Jurkat, Clone E6-1 (cell line): ENCODE data around the gene SYNPO.

Experiments
- DNase-seq: peaks from one replicate; pipeline ENCODE4 v3.0.0-alpha.2; 2011; ENCODE audit warnings: low read depth, low spot score
- H3K4me3 ChIP-seq: 2 replicates; pipeline ENCODE4 v1.5.1; 2011; ENCODE audit warnings: mild to moderate bottlenecking, low read length, control low read depth, moderate library complexity

The SYNPO gene

DNA sequence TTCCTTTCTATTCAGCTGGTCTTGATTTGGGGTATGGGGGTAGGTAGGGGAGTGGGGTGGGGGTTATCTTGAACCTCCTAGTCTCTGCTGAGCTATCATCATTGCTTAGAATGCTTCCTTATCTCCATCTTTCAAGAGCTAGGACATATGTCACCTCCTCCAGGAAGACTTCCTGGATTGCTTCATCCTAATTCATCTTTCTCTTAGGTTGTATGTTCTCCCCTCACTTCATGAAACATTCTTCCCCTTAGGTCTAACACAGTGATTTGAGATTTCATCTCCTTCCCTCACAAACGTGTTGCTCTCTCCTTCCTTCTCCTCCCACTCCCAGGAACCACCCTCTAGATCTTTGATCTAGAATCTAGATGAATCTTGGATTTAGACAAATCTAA lies 2.4 kb upstream of the SYNPO start:
- no peak for DNase-seq
- H3K4me3 ChIP-seq: no peak overlapping the region

DNA sequence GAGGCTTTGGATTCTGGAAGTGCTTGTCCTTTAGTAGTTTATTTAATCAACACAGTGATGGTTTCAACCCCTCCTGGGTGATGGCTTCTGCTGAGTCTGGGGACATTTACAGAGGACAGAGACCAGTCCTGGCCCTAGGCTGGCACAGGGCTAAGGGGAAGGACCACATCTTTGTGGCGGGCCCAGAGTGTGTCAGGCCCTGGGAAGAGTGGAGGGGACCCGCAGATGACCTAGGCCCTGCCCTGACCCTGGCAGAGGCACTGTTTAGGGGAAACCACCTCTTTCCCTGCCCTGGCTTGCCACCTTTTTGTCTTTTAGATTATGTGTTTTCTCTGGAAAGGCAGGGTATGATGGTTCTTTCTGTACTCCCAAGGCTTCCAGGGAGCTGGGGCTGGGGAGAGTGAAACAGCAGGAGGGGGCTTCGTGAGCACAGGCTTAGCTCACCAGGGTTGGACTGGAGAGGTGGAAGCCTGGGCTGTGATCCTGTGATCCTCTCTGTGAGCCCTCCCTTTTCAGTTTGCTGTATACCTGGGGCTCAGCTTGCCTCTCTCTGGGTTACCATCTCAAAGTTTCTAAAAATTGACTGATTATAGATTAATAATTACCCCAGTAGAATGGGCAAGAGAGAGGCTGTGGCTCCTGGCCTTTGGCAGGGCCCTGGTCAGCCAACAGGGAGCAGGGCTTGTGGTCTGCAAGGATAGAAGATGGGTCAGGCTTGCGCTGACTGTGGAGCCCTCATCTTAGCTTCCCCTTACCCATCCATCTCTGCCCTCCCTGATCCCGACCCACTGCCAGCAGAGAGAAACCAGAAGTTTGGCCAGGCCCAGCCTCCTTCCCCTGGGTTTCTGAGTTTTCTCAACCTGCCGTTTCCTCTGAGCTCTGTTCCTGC lies 1.7 kb upstream of the SYNPO start:
- no peak overlapping the region for H3K4me3 ChIP-seq
- DNase-seq: no peak

DNA sequence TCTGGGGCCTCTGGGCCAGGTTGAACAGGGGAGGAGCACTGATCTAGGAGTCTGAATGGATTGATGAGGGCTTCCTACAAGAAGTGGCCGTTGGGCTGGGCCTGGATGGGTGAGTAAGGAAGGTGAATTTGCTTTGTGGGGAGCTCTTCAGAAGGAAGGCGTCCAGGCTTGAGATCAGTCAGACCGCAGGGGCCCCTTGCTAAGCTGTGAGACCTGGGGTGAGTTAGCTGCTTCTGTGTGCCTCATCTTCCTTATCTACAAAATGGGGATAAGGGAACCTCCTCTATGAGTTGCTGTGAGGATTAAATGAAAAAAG lies 1.1 kb upstream of the SYNPO start:
- DNase-seq: no peak
- no peak overlapping the region for H3K4me3 ChIP-seq

DNA sequence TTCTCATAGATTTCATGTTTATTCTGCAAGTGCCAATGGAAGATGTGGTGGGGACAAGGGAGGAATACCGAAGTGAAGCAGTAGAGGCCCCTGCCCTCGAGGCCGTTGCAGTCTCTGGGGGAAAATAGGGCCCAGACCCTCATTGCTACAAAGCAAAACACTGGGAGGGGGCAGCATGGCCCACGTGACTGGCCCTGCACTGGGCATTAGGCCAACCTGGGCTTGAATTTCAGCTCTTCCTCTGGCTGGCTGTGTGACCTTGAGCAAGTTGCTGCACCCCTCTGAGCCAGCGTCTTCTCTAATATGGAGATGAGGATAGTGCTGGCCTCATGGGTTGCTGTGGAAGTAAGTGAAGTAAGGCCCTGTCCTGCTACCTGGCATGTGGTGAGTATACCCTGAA lies 709 bp upstream of the SYNPO start:
- DNase-seq: no peak
- H3K4me3 ChIP-seq: no peak overlapping the region

DNA sequence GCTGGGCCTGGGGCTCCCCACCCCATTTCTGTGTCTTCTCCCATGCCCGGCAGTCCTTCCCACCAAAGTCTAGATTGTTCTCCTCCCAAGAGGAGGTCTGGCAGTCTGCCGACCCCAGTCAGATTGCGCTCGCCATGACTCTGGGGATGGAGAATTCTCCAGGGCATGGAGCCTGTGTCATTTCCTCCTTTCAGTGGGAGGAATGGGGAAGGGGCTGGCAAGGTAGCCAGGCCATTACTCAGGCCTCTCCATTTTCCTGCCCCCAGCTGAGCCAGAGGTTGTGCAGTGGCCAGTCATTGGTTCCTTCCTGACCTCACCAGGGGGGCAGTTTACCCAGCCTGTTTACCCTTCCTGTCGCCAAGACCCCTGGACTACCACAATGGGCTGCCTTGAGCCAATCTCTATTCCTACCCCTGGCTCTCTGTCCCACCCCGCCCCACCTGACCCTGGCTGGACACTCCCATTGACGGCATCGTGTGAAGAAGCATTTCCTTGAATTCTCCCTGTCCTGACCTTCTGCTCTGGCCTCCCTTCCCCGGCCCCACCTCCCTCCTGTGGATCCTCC lies 628 bp downstream of the SYNPO start:
- H3K4me3 ChIP-seq: no peak overlapping the region
- no peak for DNase-seq

DNA sequence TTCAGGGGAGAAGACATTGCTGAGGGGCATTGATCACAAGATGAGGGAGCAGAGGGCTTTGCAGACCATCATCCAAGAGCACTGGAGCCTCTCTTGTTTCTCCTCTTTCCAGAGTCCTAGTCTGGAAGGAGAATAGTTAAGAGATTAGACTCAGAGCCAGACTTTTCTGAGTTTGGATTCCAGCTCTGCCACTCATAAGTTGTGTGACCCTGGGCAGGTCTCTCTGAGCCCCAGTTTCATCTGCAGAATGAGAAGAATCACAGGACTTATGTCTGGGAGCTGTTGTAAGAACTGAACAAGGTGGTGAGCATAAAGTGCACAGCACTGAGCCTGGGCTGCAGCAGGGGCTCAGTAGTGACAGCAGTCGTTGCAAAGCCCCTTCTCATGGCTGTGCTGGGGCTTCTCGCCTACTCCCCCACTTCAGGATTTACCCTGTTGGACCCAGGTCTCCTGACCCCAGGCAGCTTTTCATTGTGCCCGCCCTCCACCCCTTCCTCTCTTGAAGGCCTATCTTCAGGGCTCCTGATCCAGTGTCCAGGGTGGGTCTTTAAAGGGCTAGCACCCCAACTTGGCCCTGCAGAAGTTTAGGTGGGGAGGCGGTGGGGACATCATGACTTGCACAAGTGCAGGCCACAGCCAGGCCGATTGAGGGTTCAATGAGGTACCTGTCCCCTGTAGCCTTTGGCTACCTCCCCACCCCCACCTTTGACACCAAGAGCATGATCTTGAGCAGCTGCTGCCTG lies 1.5 kb downstream of the SYNPO start:
- H3K4me3 ChIP-seq: no peak overlapping the region
- DNase-seq: no peak

DNA sequence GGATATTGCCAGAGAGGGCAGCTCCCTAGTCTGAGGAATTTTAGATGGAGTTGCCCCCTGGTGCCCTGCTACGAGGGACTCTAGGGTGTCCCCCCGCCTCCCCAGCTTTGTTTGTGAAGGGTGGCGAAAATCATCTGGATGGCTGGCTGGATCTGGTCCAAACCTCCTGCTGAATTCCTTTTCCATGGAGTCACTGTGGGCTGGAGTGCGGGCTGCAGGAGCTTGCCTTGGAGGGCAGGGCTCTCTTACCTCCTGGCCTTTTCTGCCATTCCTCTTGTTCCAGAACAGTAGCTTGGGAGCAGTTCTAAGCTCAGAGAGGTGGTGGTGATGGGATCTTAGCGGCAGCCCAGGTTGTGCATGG lies 2.1 kb downstream of the SYNPO start:
- no peak for DNase-seq
- H3K4me3 ChIP-seq: no peak overlapping the region

DNA sequence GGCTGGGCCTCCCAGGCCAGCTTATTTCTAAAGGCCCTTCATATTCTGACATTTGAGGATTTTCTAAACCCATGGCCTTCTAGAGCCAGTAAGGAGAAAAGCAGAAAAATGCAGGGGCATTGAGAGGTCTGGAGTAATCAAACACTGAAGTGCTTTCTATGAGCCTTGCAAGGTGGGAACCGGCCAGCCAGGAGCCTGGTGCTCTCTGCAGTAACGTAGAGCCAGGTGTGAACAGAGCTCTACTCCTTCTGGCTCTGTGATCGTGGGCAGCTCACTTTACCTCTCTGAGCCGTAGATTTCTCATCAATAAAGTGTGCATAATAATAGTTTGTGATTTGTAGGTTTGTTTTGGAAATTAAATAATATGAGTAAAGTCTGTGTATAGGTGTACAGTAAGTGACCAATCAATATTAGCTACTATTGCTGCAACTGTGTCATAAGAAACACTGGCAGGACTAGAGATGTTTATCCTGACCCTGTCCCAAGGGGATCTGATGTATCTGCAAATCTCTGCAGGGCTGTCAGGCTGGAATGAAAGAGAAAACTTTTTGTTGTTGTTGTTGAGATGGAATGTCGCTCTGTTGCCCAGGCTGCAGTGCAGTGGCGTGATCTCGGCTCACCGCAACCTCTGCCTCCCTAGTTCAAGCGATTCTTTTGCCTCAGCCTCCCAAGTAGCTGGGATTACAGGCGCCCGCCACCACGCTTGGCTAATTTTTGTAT lies 2.7 kb downstream of the SYNPO start:
- no peak overlapping the region for H3K4me3 ChIP-seq

DNA sequence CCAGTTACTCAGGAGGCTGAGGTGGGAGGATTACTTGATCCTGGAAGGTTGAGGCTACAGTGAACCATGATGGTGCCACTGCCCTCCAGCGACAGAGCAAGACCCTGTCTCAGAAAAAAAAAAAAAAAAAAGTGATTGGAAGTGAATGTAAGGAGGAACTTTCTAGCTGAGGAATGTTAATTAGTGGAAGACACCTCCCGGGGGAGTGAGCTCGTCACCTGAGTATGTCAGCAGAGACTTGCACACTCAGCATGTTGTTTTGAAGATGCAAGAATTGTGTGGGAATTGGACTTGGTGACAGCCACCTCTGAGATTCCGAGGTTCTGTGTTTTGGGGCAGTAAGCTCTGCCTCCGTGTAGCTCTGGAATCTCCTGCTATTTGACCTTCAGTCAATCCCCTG lies 3.6 kb downstream of the SYNPO start:
- H3K4me3 ChIP-seq: no peak overlapping the region

More for the DNA sequence above, 2.7 kb downstream of the SYNPO start:
- DNase-seq: no peak

DNA sequence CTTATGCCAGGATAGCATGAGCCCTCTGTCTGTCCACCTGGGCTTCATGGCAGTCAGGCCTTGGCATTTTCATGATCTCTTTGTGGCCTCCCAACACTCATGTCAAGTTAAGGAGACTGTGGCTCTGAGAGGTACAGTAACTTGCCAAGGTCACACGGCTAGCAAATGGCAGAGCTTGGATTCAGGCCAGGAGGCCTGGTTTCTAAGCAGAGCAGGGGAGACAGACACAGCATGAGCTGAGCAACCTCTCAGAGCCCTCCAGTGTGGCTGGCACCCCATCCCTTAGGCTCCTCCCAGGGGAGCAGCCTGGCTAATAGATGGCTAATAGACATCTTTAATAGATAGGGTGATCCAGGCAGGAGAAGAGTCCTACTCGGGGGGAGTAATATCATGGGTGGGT lies 4.1 kb downstream of the SYNPO start:
- no peak for DNase-seq
- no peak overlapping the region for H3K4me3 ChIP-seq

More for the DNA sequence above, 3.6 kb downstream of the SYNPO start:
- no peak for DNase-seq

DNA sequence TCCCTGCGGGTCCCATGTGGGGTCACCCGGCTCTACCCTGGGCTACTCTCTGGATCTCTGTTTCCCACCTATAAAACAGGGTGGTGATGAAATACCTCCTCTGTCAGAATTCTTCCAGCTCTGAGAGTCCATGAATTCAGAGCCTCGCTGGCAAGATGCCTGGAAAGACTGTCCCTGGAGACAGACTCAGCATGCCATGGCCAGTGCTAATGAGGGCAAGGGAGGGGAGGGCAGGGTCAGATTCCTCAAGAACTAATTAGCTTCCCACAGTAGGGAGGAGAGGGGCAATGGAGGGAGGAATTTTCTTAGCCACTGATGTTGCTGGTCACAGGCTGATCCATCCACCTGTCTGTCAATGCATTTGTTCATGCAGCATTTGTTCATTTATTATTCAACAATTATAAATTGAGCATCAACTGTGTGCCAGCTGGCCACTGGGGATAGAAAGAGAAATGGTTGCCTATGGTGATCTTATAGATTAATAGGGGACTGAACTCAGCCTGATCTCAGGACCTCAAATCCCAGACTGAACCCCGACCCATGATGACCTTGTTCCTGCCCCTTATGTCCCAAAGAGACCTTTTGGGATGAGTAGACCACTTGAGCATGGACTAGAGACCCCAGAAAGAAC lies 4.7 kb downstream of the SYNPO start:
- DNase-seq: no peak
- H3K4me3 ChIP-seq: no peak overlapping the region

DNA sequence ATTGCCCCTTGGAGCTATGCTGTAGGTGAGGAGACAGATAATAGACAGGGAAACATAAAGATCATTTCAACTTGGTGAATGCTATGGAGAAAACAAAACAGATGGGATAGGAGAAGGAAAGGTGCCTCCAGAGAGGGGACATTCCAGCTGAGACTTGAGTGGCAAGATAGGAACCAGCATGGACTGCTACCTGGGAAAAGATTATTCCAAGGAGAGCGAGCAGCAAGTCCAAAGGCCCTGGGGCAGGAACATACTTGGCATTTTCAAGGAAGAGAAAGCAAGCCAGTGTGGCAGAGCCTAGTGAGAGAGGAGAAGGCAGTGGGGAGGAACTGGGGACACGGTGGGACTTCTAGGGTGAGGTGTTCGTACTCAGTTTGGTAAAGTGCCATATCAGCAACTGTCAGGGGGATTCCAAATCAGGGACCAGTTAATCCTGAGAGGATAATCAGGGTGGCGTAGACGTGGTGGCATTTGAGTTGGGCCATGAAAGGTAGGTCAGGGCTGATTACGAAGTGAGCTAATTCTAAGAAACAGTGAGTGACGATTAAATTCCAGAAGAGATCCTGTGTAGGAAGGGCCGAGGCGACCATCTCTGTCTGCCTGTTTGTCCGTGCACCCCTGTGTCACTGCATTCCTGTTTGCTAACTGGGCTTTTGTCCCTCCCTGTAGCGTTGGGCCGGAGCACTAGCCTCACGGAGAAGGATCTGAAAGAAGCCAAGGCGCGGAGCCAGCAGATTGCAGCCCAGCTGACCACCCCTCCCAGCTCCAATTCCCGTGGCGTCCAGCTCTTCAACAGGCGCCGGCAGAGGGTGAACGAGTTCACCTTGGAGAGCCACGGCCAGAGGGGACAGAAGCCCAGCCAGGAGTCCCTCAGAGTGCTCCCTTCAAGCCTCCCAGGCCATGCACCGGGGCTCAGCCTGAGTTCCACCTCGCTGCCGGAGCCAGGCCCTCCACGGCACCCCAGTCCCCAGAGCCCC lies 7.1 kb downstream of the SYNPO start:
- no peak overlapping the region for H3K4me3 ChIP-seq
- DNase-seq: no peak

DNA sequence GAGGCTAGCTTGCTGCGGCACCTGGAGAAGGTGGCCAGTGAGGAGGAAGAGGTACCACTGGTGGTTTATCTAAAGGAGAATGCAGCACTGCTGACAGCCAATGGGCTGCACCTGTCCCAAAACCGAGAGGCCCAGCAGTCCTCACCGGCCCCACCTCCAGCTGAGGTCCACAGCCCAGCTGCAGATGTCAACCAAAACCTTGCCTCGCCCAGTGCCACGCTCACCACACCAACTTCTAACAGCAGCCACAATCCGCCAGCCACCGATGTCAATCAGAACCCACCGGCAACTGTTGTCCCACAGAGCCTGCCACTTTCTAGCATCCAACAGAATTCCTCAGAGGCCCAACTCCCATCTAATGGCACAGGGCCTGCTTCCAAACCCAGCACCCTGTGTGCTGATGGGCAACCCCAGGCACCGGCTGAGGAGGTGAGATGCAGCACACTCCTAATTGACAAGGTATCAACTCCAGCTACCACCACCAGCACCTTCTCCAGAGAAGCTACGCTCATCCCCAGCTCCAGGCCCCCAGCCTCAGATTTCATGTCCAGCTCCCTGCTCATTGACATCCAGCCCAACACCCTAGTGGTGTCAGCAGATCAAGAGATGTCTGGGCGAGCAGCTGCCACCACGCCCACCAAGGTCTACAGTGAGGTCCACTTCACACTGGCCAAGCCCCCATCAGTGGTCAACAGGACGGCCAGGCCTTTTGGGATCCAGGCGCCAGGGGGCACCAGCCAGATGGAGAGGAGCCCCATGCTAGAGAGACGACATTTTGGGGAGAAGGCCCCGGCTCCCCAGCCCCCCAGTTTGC lies 8.0 kb downstream of the SYNPO start:
- DNase-seq: no peak

DNA sequence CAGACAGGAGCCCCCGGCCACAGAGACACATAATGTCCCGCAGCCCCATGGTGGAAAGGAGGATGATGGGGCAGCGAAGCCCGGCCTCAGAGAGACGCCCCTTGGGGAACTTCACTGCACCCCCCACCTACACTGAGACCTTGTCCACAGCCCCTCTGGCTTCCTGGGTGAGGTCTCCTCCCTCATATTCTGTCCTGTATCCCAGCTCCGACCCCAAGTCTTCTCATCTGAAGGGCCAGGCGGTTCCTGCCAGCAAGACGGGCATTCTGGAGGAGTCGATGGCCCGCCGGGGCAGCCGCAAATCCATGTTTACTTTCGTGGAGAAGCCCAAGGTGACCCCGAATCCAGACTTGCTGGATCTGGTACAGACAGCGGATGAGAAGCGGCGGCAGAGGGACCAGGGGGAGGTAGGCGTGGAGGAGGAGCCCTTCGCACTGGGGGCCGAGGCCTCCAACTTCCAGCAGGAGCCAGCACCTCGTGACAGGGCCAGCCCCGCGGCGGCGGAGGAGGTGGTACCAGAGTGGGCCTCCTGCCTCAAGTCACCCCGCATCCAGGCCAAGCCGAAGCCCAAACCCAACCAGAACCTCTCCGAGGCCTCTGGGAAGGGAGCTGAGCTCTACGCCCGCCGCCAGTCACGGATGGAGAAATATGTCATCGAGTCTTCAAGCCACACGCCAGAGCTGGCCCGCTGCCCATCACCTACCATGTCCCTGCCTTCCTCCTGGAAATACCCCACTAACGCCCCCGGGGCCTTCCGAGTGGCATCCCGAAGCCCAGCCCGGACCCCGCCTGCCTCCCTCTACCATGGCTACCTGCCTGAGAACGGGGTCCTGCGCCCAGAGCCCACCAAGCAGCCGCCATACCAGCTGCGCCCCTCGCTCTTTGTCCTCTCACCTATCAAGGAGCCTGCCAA lies 8.9 kb downstream of the SYNPO start:
- no peak for DNase-seq
- H3K4me3 ChIP-seq: no peak overlapping the region

More for the DNA sequence above, 8.0 kb downstream of the SYNPO start:
- H3K4me3 ChIP-seq: no peak overlapping the region

DNA sequence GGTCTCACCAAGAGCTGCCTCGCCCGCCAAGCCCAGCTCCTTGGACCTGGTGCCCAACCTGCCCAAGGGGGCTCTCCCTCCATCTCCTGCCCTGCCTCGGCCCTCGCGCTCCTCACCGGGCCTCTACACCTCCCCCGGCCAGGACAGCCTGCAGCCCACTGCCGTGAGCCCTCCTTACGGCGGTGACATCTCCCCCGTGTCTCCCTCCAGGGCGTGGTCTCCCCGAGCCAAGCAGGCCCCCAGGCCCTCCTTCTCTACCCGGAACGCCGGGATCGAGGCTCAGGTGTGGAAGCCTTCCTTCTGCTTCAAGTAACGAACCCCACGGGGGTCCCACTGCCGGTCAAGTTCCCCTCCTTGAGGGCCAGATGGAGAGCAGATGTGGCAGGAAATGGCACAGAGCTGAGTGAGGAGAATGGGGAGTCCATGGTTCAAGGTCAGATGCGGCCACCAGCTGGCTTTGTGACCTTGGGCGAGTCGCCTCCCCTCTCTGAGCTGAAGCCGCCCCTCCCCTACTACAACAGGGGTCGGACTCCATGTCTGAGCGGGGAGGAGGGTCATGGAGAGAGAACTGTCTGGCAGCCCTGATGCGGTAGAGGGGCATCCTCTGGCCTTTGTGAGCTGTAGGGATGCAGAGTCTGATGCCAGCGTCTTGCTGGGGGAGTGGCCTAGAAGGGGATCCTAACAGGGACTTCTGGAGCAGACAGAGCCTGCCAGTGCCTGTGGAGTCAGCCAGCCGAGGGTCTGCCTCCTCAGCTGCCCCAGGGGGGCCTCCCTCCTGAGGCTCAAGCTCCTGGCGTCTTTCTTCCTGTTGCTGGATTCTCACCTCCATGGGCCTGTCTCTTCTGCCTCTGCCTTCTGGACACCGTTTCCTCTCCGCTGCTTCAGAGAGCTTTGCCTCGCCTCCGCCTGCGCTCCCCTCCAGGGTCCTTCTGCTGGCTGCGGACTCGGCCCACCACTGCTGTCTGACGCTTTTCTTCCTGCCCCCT lies 9.9 kb downstream of the SYNPO start:
- DNase-seq: no peak

More for the DNA sequence above, 9.9 kb downstream of the SYNPO start:
- no peak overlapping the region for H3K4me3 ChIP-seq
